Astrocyte (in vitro differentiated cells and primary cell): Measurements from ENCODE around the gene MCOLN1.

Experiments used
- CTCF ChIP-seq: IDR thresholded peaks from 2 replicates; pipeline ENCODE4 v1.5.1; 2011; ENCODE audit warnings: low read depth, mild to moderate bottlenecking, inconsistent platforms, low read length, moderate library complexity; ENCODE audit not compliant: insufficient read depth
- EZH2 ChIP-seq: IDR thresholded peaks from 2 replicates; pipeline ENCODE4 v1.6.1; 2012; ENCODE audit warnings: mild to moderate bottlenecking, low read length, inconsistent platforms; ENCODE audit not compliant: insufficient read depth

- TF ChIP-seq CTCF (no peak), EZH2 (no peak)
Observed at GRCh38 chr19:7547159-7547558, 24.7 kb downstream of the MCOLN1 start.
